ENCODE data around the gene DNAJB6.
"Not testable (repeated sequence)": the region's sequence is repeated elsewhere in the genome, so short reads cannot be mapped to it uniquely, and the experiment has no call there.

DNAJB6 gene

GRCh38 chr7:157323401-157323800, 13.4 kb upstream of the DNAJB6 start:
- no peak for DNase-seq (ENCODE audit: low spot score)

GRCh38 chr7:157329447-157329846, 7.4 kb upstream of the DNAJB6 start:
- no peak for DNase-seq (ENCODE audit: low spot score)

- not testable (repeated sequence) for DNase-seq (ENCODE audit: low spot score)
Observed at GRCh38 chr7:157330567-157330966, 6.2 kb upstream of the DNAJB6 start.

- not testable (repeated sequence) for DNase-seq (ENCODE audit: low spot score)
Observed at GRCh38 chr7:157331049-157331448, 5.8 kb upstream of the DNAJB6 start.

GRCh38 chr7:157335236-157335635, 1.6 kb upstream of the DNAJB6 start:
- no peak for DNase-seq (ENCODE audit: low spot score)

- DNase-seq (ENCODE audit: low spot score), result no peak
Observed at GRCh38 chr7:157335991-157336382, 817 bp upstream of the DNAJB6 start.

GRCh38 chr7:157337316-157338149, 729 bp downstream of the DNAJB6 start:
- DNase-seq (ENCODE audit: low spot score), result peak; percentile 92

- peak; percentile 79 for DNase-seq (ENCODE audit: low spot score)
Observed at GRCh38 chr7:157339777-157340677, 3.2 kb downstream of the DNAJB6 start.

GRCh38 chr7:157347217-157347904, 10.6 kb downstream of the DNAJB6 start:
- peak; percentile 78 for DNase-seq (ENCODE audit: low spot score)

GRCh38 chr7:157348548-157348947, 11.7 kb downstream of the DNAJB6 start:
- DNase-seq (ENCODE audit: low spot score), result no peak

- DNase-seq (ENCODE audit: low spot score), result no peak
Observed at GRCh38 chr7:157352516-157352915, 15.7 kb downstream of the DNAJB6 start.

GRCh38 chr7:157355784-157356511, 19.1 kb downstream of the DNAJB6 start:
- peak; percentile 57 for DNase-seq (ENCODE audit: low spot score)

- no peak for DNase-seq (ENCODE audit: low spot score)
Observed at GRCh38 chr7:157357129-157358040, 20.6 kb downstream of the DNAJB6 start.

GRCh38 chr7:157358041-157358752, 21.4 kb downstream of the DNAJB6 start:
- DNase-seq (ENCODE audit: low spot score), result no peak

GRCh38 chr7:157358753-157359096, 21.9 kb downstream of the DNAJB6 start:
- no peak for DNase-seq (ENCODE audit: low spot score)

- no peak for DNase-seq (ENCODE audit: low spot score)
Observed at GRCh38 chr7:157359581-157359980, 22.8 kb downstream of the DNAJB6 start.

- no peak for DNase-seq (ENCODE audit: low spot score)
Observed at GRCh38 chr7:157360483-157361025, 23.8 kb downstream of the DNAJB6 start.

- DNase-seq (ENCODE audit: low spot score), result no peak
Observed at GRCh38 chr7:157361537-157361936, 24.7 kb downstream of the DNAJB6 start.

- DNase-seq (ENCODE audit: low spot score), result no peak
Observed at GRCh38 chr7:157362729-157363128, 25.9 kb downstream of the DNAJB6 start.

GRCh38 chr7:157366722-157367121, 29.9 kb downstream of the DNAJB6 start:
- no peak for DNase-seq (ENCODE audit: low spot score)
